CD4-positive, alpha-beta T cell treated with Interleukin-12 subunit alpha and Interleukin-12 subunit beta, for 1 hour (primary cell): ENCODE measurements around the gene SUGP2.
"Not testable (repeated sequence)": the region's sequence is repeated elsewhere in the genome, so short reads cannot be mapped to it uniquely, and the experiment has no call there.

Source experiments
- DNase-seq: peaks from one replicate; pipeline ENCODE4 v3.0.0-alpha.2; 2020

Gene SUGP2

DNA sequence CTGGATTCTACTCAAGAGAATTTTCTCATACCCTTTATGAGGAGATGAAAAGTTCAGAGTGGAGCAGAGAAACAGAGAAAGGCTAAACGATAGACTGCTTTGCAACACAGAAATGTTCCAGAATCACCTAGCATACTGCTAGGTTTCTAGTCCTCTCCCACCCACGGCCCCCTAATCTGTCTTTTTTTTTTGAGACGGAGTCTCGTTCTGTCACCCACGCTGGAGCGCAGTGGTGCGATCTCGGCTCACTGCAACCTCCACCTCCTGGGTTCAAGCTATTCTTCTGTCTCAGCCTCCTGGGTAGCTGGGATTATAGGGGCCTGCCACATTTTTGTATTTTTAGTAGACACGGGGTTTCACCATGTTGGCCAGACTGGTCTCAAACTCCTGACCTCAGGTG is 4.8 kb downstream of the SUGP2 start:
- DNase-seq, result no peak

- DNase-seq, result no peak
Observed at GRCh38 chr19:19027228-19027627, 6.1 kb downstream of the SUGP2 start.

GRCh38 chr19:19026299-19026971 is 6.9 kb downstream of the SUGP2 start:
- DNase-seq, result no peak

GRCh38 chr19:19025861-19026260 is 7.5 kb downstream of the SUGP2 start:
- no peak for DNase-seq

DNA sequence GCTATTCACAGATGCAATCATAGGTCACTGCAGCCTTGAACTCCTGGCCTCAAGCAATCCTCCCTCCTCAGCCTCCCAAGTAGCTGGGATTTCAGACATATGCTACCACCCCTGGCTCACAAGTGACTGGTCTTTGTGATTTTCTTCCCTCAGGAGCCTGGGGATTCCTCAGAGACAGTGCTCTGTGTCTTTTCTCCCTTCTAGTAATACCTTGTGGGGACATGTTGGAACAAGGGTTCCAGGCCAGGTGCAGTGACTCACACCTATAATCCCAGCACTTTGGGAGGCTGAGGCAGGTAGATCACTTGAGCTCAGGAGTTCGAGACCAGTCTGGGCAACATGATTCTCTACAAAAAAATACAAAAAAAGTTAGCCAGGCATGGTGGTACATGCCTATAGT is 9.9 kb downstream of the SUGP2 start:
- not testable (repeated sequence) for DNase-seq

GRCh38 chr19:19022380-19022961 is 10.8 kb downstream of the SUGP2 start:
- DNase-seq, result no peak

DNA sequence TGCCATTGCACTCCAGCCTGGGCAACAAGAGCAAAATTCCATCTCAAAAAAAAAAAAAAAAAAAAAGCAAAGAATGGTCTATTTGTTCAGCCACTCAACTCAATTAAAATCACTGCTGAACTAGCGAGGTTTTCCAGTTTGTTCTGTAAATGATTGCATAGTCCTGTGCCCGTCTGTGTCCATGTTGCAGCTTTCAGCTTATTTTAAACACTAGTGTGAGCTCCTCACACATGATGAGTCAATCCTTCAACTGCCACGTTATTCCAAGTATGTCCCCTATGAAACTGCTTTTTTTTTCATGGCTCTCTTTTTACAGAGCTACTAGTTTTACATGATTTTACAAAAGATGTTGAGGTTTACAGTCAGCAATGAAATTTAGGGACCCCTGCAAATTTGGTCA is 12.2 kb downstream of the SUGP2 start:
- DNase-seq, result no peak

- peak; percentile 8 for DNase-seq
Observed at GRCh38 chr19:19010551-19010950, 22.8 kb downstream of the SUGP2 start.

DNA sequence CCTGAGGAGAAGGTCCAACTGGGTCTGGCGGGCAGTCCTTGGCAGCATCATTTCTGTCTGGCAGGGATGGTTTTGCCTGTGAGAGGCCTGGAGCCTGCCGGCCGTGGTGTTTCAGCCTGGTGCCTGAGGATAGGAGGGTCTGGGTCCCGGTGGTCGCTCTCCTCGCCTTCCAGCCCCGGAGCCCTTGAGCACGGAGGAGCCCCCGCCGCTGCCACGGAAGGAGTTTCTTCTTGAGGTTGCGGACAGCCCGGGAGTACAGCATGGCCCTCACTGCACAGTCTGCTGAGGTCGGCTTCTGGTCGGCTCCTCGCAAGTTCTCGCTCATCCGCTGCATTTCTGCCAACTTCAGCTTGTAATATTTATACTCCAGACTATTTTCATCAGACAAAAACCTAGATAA is 23.4 kb downstream of the SUGP2 start:
- no peak for DNase-seq

DNA sequence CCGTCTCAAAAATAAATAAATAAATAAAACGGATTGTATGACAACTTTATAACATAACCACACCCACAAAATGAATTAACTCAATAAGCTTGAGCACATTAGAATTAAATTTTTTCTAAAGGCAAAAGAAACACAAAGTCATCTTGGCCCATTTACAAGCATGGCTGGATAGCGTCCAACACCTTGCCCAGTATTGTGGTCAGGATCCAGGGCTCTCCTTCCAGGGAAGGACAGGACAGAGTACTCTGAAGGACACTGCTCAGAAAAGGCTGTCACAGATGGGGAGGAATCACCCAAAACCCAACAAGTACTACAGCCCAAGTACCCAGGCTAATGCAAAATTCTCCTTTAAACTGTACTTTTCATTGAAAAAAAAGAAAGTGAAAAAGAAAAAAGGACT is 27.1 kb downstream of the SUGP2 start:
- no peak for DNase-seq

GRCh38 chr19:19004144-19004543 is 29.2 kb downstream of the SUGP2 start:
- no peak for DNase-seq

GRCh38 chr19:18999896-19000620 is 33.3 kb downstream of the SUGP2 start:
- no peak for DNase-seq

DNA sequence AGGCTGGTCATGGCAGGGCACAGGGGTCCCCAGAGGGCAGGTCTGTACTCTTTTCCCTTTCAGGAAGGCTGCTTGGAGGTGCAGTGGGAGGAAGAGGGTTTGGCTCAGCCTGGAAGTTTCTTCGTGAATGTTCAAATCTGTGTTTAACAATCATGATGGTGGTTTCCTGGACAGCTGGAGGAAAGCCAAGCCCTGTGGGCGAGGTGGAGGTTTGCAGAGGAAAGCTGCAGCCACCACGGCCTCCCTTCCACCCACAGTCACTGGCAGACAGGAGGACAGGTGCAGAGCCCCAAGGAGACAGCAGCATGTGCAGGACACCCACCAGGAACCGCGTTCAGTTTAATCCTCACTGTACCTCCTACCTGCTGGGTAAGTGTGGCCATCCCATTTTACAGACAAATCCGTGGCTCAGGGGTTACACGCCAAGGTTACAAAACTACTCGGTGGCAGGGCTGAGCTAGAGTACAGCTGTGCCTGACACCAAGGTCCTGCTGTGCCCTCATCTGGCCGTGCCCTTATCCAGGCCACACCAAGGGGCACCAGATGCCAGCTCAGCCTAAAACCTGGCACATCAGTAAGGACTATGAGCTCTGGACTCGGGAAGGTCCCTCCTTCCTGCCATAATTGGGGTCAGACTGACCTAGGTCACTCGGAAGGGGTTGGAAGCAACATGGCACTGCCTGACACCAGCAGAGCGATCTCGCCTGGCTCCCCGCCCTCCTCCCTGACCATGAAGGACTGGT is 34.1 kb downstream of the SUGP2 start:
- no peak for DNase-seq

GRCh38 chr19:18998276-18998675 is 35.0 kb downstream of the SUGP2 start:
- no peak for DNase-seq

DNA sequence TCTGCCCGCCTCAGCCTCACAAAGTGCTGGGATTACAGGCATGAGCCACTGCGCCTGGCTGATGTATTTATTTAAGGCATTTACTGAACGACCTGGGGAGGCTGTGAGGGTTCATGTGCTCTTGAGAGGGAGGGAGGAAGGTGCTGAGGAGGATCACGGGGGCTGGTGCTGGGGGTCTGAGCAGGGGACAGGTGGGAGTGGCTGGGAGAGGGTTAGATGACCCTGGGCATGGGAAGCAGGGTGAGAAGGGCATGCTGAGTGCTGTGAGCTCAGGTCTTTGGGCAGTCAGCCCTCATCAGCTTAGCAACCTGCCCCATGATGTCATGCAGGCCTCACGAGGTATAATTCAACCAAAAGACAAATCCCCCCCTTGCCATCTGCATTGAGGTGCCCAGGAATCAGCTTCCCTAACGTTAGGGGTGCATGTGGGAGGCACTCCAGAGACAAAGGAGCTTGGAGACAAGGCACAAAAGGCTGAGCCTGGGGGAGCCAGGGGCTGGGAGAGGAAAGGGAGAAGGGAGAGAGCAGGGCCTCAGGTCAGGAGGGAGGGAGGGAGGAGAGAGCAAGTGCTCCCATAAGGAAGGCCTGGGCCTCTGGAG is 36.4 kb downstream of the SUGP2 start:
- DNase-seq, result no peak

DNA sequence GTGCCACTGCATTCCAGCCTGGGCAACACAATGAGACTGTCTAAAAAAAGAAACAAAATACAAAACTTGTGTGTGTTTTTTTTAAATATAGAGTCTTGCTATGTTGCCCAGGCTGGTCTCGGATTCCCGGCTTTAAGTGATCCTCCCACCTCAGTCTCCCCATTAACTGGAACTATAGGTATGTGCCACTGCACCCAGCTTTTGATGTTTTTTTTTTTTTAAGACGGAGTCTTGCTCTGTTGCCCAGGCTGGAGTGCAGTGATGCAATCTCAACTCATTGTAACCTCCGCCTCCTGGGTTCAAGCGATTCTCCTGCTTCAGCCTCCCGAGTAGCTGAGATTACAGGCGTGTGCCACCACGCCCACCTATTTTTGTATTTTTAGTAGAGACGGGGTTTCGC is 37.0 kb downstream of the SUGP2 start:
- no peak for DNase-seq

GRCh38 chr19:18995804-18996241 is 37.5 kb downstream of the SUGP2 start:
- DNase-seq, result peak; percentile 6

DNA sequence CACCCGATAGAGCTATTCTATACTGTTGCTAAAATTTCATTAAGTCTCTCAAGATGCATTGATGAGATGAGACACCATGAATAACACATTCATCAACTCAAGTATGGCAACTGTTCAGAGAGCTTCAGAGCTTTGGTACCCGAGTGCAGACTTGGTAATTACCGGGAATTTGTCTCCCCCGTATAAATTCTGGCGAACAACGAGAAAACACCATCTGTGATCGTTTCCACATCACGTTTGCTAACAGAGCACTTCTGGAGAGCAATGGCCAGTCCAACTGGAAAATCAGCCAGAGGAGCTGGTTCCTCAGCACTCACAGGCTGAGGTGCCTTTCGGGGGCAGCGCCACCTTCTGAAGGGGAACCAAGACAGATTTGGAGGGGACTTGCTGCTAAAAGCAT is 40.2 kb downstream of the SUGP2 start:
- no peak for DNase-seq

DNA sequence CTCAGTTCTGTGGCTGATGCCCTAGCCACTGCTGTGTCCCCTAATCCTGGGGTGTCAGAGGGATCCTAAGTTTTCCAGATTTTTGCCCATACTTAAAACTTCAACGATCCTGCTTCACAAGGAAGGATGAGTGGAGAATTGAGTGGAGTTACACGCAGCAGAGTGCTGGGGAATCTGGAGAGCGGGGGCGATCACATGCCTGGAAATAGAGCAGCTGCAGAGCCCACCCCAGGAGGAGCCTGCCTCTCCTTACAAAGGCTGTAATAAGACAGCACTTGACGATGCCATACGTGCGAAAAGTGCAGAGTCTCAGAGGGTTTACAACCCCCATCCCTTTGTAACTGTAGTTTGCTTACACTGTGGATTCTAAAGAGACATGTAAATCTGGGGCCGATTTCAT is 40.6 kb downstream of the SUGP2 start:
- DNase-seq, result no peak

DNA sequence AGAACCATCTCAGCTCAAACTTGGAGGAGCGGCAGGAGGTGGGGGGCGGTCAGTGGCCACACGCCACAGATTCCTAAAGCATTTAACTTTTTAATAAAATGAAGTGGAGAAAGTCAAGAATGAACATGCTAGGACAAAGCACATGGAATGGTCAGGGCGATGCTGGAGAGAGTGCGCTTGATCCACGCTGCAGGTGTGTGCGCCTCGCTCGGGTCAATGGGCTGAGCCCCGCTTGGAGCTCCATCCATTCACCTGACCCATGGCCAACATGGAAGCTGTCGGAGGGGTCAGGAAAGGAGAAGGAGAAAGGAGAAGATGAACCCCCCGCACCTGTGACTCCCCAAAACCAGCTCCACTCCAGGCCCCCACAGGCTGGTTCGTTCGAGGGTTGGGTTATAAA is 41.8 kb downstream of the SUGP2 start:
- DNase-seq, result no peak

- DNase-seq, result no peak
Observed at GRCh38 chr19:18991006-18991405, 42.3 kb downstream of the SUGP2 start.

DNA sequence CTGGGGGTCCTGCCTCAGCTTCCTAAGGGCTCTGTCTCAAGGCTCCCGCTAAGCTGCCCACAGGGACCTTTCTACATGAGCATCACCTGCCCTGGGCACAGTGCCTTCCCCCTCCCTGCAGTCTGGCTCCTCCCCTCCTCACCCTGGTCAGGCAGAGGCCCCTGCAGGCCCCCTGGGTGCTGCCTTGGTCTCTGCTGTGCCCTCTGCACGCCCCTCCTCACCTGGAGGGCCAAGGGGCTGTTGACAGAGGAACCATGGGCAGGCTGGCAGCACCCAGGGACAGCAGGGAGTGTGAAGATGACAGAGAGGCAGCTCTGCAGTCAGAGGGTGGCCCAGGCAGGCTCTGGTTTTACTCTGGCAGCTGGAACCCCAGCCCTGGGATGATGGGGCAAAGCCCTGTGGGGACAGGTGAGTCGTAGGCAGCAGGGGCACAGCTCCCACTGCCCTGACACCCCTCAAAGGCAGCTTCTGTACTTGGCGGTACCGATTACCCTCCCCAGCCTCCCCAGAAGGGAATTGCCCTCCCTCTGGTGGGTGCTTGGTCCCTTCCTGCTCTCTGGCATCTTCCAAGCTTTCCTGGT is 43.1 kb downstream of the SUGP2 start:
- DNase-seq, result no peak

GRCh38 chr19:18989316-18989715 is 44.0 kb downstream of the SUGP2 start:
- DNase-seq, result no peak
